ENCODE measurements around the gene PKMYT1.

- TF ChIP-seq CTCF (conservative IDR thresholded peaks at IDR 0.05 in 1 of 2, IDR thresholded peaks at IDR 0.05 in 1 of 2; ENCODE audit: extremely low read depth in 1 of 2, insufficient read depth in 1 of 2, low read depth in 1 of 2, low read length in 2 of 2) (no peak), EZH2 (IDR thresholded peaks at IDR 0.05; ENCODE audit: borderline replicate concordance, low read length) (no peak)
Observed at GRCh38 chr16:2986623-2987188, 6.5 kb upstream of the PKMYT1 start.

All from mammary epithelial cell (primary cell).